GM12878 (cell line): ENCODE measurements around the gene FAM47B. TPM values are rescaled to one million over a fixed set of nuclear protein-coding genes. Genes with fewer than 3 reads are reported as not detected.

Experiments used
- ATAC-seq: fragments of 200-7000 bp; cut with Tn5 transposase; 3 replicates; pipeline ENCODE4 v1.9.1; 2020; ENCODE audit warnings: mild to moderate bottlenecking, moderate library complexity
- BruUV-seq: library from RNA; stranded (reverse); fragments of 400-500 nt; replicated peaks from 2 replicates; lab custom pipeline; 2021; lab: Mats Ljungman, UMichigan
- CTCF ChIA-PET: fragments of 300-600 bp; sonication (Branson Sonifier 250); formaldehyde crosslinking; extraction: SDS; loops from one replicate; lab custom pipeline; 2021; ENCODE audit warnings: inconsistent platforms; lab: Yijun Ruan, JAX
- POLR2A ChIA-PET: fragments of 350-600 bp; formaldehyde crosslinking; extraction: SDS; loops from one replicate; lab custom pipeline; 2021; ENCODE audit warnings: inconsistent platforms; lab: Charles Lee
- RAD21 ChIA-PET: fragments of 300-600 bp; sonication (Branson Sonifier 250); formaldehyde crosslinking; loops from one replicate; lab custom pipeline; 2023; ENCODE audit warnings: antibody characterized with exemption; ENCODE audit not compliant: unreplicated experiment; lab: Charles Lee
- SMC1A ChIA-PET: fragments of 300-600 bp; sonication (Branson Sonifier 250); formaldehyde crosslinking; loops from one replicate; lab custom pipeline; 2023; ENCODE audit not compliant: unreplicated experiment, uncharacterized antibody; lab: Charles Lee
- DNase-seq: peaks from one replicate; pipeline ENCODE4 v3.0.0-alpha.2; 2011; ENCODE audit warnings: low read depth, low spot score
- FAIRE-seq: peaks from 3 replicates; lab custom pipeline; 2011; peaks lifted over from hg19 to GRCh38; lab: Jason Lieb, UNC
- H2AFZ ChIP-seq: 2 replicates; pipeline ENCODE4 v1.6.0; 2011; ENCODE audit warnings: low read depth, low read length, control low read depth; ENCODE audit not compliant: control insufficient read depth
- H3K27ac ChIP-seq: 2 replicates; pipeline ENCODE4 v1.5.1; 2011; ENCODE audit warnings: control low read depth; ENCODE audit not compliant: control insufficient read depth, insufficient read depth
- H3K27me3 ChIP-seq, 2 experiments: replicated peaks in 1 of 2; 2 replicates each; pipeline versions ENCODE4 v1.6.0 to v1.6.1; 2011; ENCODE audit warnings: low read length in 1 of 2; ENCODE audit not compliant: control insufficient read depth in 2 of 2, insufficient read depth in 2 of 2
- H3K36me3 ChIP-seq, 2 experiments: 2 replicates each; pipeline ENCODE4 v1.5.1; 2011; ENCODE audit warnings: low read length in 1 of 2; ENCODE audit not compliant: control insufficient read depth in 2 of 2, insufficient read depth in 2 of 2
- H3K4me1 ChIP-seq: 2 replicates; pipeline ENCODE4 v1.6.1; 2011; ENCODE audit warnings: mild to moderate bottlenecking, low read length, moderate library complexity, mixed read lengths; ENCODE audit not compliant: control insufficient read depth, insufficient read depth
- H3K4me2 ChIP-seq: 2 replicates; pipeline ENCODE4 v1.6.0; 2011; ENCODE audit warnings: control low read depth; ENCODE audit not compliant: control insufficient read depth, insufficient read depth
- H3K4me3 ChIP-seq: fragments of 200-600 bp; sonication (generic); 2 replicates; pipeline ENCODE4 v1.5.1; 2016
- H3K79me2 ChIP-seq: 2 replicates; pipeline ENCODE4 v1.6.0; 2011; ENCODE audit warnings: low read length; ENCODE audit not compliant: control insufficient read depth, insufficient read depth
- H3K9ac ChIP-seq: 2 replicates; pipeline ENCODE4 v1.8.0; 2011; ENCODE audit warnings: low read length, control low read depth, mixed read lengths; ENCODE audit not compliant: control insufficient read depth, insufficient read depth
- H3K9me3 ChIP-seq: replicated peaks from 3 replicates; pipeline ENCODE4 v1.5.1; 2011; ENCODE audit warnings: mild to moderate bottlenecking, low read length; ENCODE audit not compliant: control insufficient read depth, insufficient read depth
- H4K20me1 ChIP-seq: 2 replicates; pipeline ENCODE4 v1.6.0; 2011; ENCODE audit not compliant: control insufficient read depth, insufficient read depth
- FOS ChIP-seq: IDR thresholded peaks from 3 replicates; pipeline ENCODE4 v1.6.1; 2011; ENCODE audit warnings: borderline replicate concordance; ENCODE audit not compliant: insufficient read length; ENCODE audit errors: extremely low read depth
- KAT2A ChIP-seq: conservative IDR thresholded peaks from 2 replicates; pipeline ENCODE4 v1.6.1; 2011; ENCODE audit warnings: low read depth, low read length; ENCODE audit not compliant: control insufficient read depth
- MYB ChIP-seq: fragments of 150-350 bp; IDR thresholded peaks from 2 replicates; pipeline ENCODE4 v1.6.1; 2014; ENCODE audit warnings: mild to moderate bottlenecking, low read depth, low read length, borderline replicate concordance
- PRDM15 ChIP-seq: fragments of 450-650 bp; formaldehyde crosslinking; IDR thresholded peaks from 2 replicates; pipeline ENCODE4 v1.4.0; 2020; ENCODE audit warnings: mild to moderate bottlenecking, moderate library complexity
- RELA ChIP-seq: fragments of 450-650 bp; IDR thresholded peaks from 2 replicates; pipeline ENCODE4 v1.8.0; 2014; ENCODE audit warnings: borderline replicate concordance; ENCODE audit not compliant: partially characterized antibody
- SUZ12 ChIP-seq: fragments of 200-600 bp; sonication (generic); IDR thresholded peaks from one replicate; pipeline ENCODE4 v1.6.1; 2018; ENCODE audit warnings: antibody characterized with exemption, mild to moderate bottlenecking; ENCODE audit not compliant: unreplicated experiment
- TCF7 ChIP-seq: IDR thresholded peaks from 2 replicates; pipeline ENCODE4 v1.6.1; 2014; ENCODE audit warnings: antibody characterized with exemption, borderline replicate concordance
- YY1 ChIP-seq: IDR thresholded peaks from 2 replicates; pipeline ENCODE4 v1.6.1; 2011; ENCODE audit warnings: low read depth, mild to moderate bottlenecking, low read length
- ZNF384 ChIP-seq: IDR thresholded peaks from 2 replicates; pipeline ENCODE4 v1.6.1; 2012; ENCODE audit warnings: low read depth, mild to moderate bottlenecking, low read length, improper control_type of control experiment, borderline replicate concordance
- in situ Hi-C: fragments of 300-500 bp; cut with MboI; formaldehyde crosslinking; loops from 9 replicates; pipeline ENCODE4 v1.14.3; 2018; ENCODE audit warnings: mixed read lengths
- intact Hi-C: fragments of 100-400 bp; cut with micrococcal nuclease; formaldehyde crosslinking; loops from one replicate; pipeline ENCODE4 v1.14.2; 2022; ENCODE audit not compliant: unreplicated experiment
- polyA plus RNA-seq, 11 experiments: library from polyadenylated mRNA; depleted of rRNA in 4 of 11; unstranded in 6 of 11; stranded (reverse) in 5 of 11; fragments of >200 nt; fragmentation: Nextera tagmentation in 4 of 11; fragmentation: Illumina TruSeq in 1 of 11; extraction: Ambion mirVana in 4 of 11; extraction: Trizol in 1 of 11; gene quantifications; 1 replicate in 1 of 11; 2 replicates in 10 of 11; pipeline versions ENCODE4 v1.2.1 to v1.2.3, GENCODE V29; 2011 to 2016; ENCODE audit warnings: inconsistent platforms in 2 of 11, missing spikeins in 2 of 11, low read depth in 1 of 11
- total RNA-seq, 4 experiments: library from RNA; depleted of rRNA in 3 of 4; stranded (reverse); fragments of >200 nt in 3 of 4; fragmentation: Illumina TruSeq in 1 of 4; extraction: Trizol in 1 of 4; gene quantifications; 2 replicates each; pipeline versions ENCODE4 v1.2.1 to v1.2.3, GENCODE V29; 2013 to 2021

The FAM47B gene
- total and polyA plus RNA-seq, 10 of the 15 experiments (the other 5 are each of a cell fraction or from before 2014, with no cell fraction given), result not detected

GRCh38 chrX:34900691-34901090 is 41.9 kb upstream of the FAM47B start:
- ChIA-PET POLR2A (no interaction called here), CTCF (no interaction called here), RAD21 (no interaction called here)

More at GRCh38 chrX:34900691-34901090, 41.9 kb upstream of the FAM47B start:
- no TSS peak for BruUV-seq
- H3K4me3 ChIP-seq, result no peak overlapping the region
- no peaks in the 10 kb centered on the region for H3K27me3 ChIP-seq
- H3K36me3 ChIP-seq, result no peaks in the 10 kb centered on the region
- no peaks in the 10 kb centered on the region for H4K20me1 ChIP-seq
- ATAC-seq (no peak), FAIRE-seq (no peak), DNase-seq (no peak)
- no peak overlapping the region for H2AFZ ChIP-seq
- H3K4me1 ChIP-seq, result no peaks in the 10 kb centered on the region
- H3K27ac ChIP-seq, result no peak overlapping the region
- SMC1A ChIA-PET, result no interaction called here
- intact Hi-C loops, result no loop called here
- no peak overlapping the region for H3K4me2 ChIP-seq
- in situ Hi-C loops, result no loop called here
- H3K79me2 ChIP-seq, result no peaks in the 10 kb centered on the region
- TF ChIP-seq FOS (no peak), MYB (no peak), TCF7 (no peak), RELA (no peak), PRDM15 (CRISPR knock-in tag) (no peak), SUZ12 (no peak), KAT2A (no peak), YY1 (no peak), ZNF384 (no peak)
- no peaks in the 10 kb centered on the region for H3K9me3 ChIP-seq
- no peak overlapping the region for H3K9ac ChIP-seq
